HEK293 (cell line): ENCODE data around the gene COA8.

Experiments
- CTCF ChIA-PET: fragments of 350-600 bp; formaldehyde crosslinking; extraction: SDS; loops from one replicate; lab custom pipeline; 2021; ENCODE audit warnings: antibody characterized with exemption; lab: Yijun Ruan, JAX
- POLR2A ChIA-PET: fragments of 300-600 bp; formaldehyde crosslinking; extraction: SDS; loops from one replicate; lab custom pipeline; 2020; ENCODE audit warnings: antibody characterized with exemption, inconsistent platforms; lab: Yijun Ruan, JAX
- H3K27ac ChIP-seq: fragments of 200-500 bp; sonication (Bioruptor generic); 2 replicates; pipeline ENCODE4 v1.5.1; 2014; ENCODE audit warnings: low read depth, low read length, control low read depth, inconsistent platforms; ENCODE audit errors: extremely low read depth
- H3K36me3 ChIP-seq, 2 experiments: fragments of 200-500 bp in 1 of 2; sonication (Bioruptor generic) in 1 of 2; 1 replicate in 1 of 2; 2 replicates in 1 of 2; pipeline ENCODE4 v1.5.1; 2014 to 2017; ENCODE audit warnings: inconsistent platforms in 2 of 2, low read length in 2 of 2; ENCODE audit not compliant: control insufficient read depth in 2 of 2, insufficient read depth in 1 of 2
- H3K4me1 ChIP-seq: fragments of 200-500 bp; sonication (Bioruptor generic); 2 replicates; pipeline ENCODE4 v1.5.1; 2014; ENCODE audit warnings: mild to moderate bottlenecking, low read length, inconsistent platforms; ENCODE audit not compliant: control insufficient read depth, insufficient read depth
- H3K4me3 ChIP-seq: 2 replicates; pipeline ENCODE4 v1.5.1; 2011; ENCODE audit warnings: low read depth, mild to moderate bottlenecking, control low read depth, low read length, moderate library complexity
- H3K9me3 ChIP-seq: fragments of 200-500 bp; sonication (Bioruptor generic); 2 replicates; pipeline ENCODE4 v1.5.1; 2014; ENCODE audit warnings: low read depth, low read length, inconsistent platforms; ENCODE audit not compliant: control insufficient read depth, insufficient read depth
- ATF2 ChIP-seq: fragments of 450-650 bp; formaldehyde crosslinking; IDR thresholded peaks from 2 replicates; pipeline ENCODE4 v1.5.1; 2016; ENCODE audit warnings: missing biosample characterization, missing genetic modification characterization, low read depth
- CTCF ChIP-seq: fragments of 450-650 bp; formaldehyde crosslinking; IDR thresholded peaks from 2 replicates; pipeline ENCODE4 v1.5.1; 2016; ENCODE audit warnings: missing biosample characterization, missing genetic modification characterization
- GLI2 ChIP-seq: fragments of 450-650 bp; formaldehyde crosslinking; IDR thresholded peaks from 2 replicates; pipeline ENCODE4; 2017; ENCODE audit warnings: missing biosample characterization, missing genetic modification characterization, low read depth, borderline replicate concordance
- HOXA7 ChIP-seq: sonication (generic); formaldehyde crosslinking; IDR thresholded peaks from 2 replicates; pipeline ENCODE4 v1.8.1; 2022; ENCODE audit warnings: missing genetic modification reagents, borderline replicate concordance
- KLF10 ChIP-seq: fragments of 450-650 bp; IDR thresholded peaks from 2 replicates; pipeline ENCODE4 v1.5.1; 2018; ENCODE audit warnings: missing biosample characterization, mild to moderate bottlenecking, missing genetic modification characterization
- MYNN ChIP-seq: fragments of 450-650 bp; formaldehyde crosslinking; IDR thresholded peaks from 2 replicates; pipeline ENCODE4 v1.5.1; 2016; ENCODE audit warnings: missing biosample characterization, missing genetic modification characterization, borderline replicate concordance
- MZF1 ChIP-seq: fragments of 450-650 bp; formaldehyde crosslinking; IDR thresholded peaks from 2 replicates; pipeline ENCODE4 v1.5.1; 2017; ENCODE audit warnings: missing biosample characterization, missing genetic modification characterization, borderline replicate concordance
- RBAK ChIP-seq: fragments of 450-650 bp; formaldehyde crosslinking; IDR thresholded peaks from 2 replicates; pipeline ENCODE4 v1.5.1; 2016; ENCODE audit warnings: missing biosample characterization, missing genetic modification characterization
- SP2 ChIP-seq: fragments of 450-650 bp; formaldehyde crosslinking; IDR thresholded peaks from 2 replicates; pipeline ENCODE4 v1.5.1; 2016; ENCODE audit warnings: missing biosample characterization, missing genetic modification characterization
- SP3 ChIP-seq: fragments of 450-650 bp; formaldehyde crosslinking; IDR thresholded peaks from 2 replicates; pipeline ENCODE4 v1.5.1; 2016; ENCODE audit warnings: missing biosample characterization, missing genetic modification characterization
- WT1 ChIP-seq: fragments of 450-650 bp; formaldehyde crosslinking; IDR thresholded peaks from 2 replicates; pipeline ENCODE4 v1.5.1; 2016; ENCODE audit warnings: missing biosample characterization, missing genetic modification characterization
- ZBTB8A ChIP-seq: fragments of 450-650 bp; formaldehyde crosslinking; IDR thresholded peaks from 2 replicates; pipeline ENCODE4 v1.5.1; 2016; ENCODE audit warnings: missing biosample characterization, missing genetic modification characterization
- ZFP3 ChIP-seq: fragments of 450-650 bp; formaldehyde crosslinking; IDR thresholded peaks from 2 replicates; pipeline ENCODE4 v1.5.1; 2016; ENCODE audit warnings: low read depth, missing biosample characterization, missing genetic modification characterization
- ZNF133 ChIP-seq: fragments of 450-650 bp; formaldehyde crosslinking; IDR thresholded peaks from 2 replicates; pipeline ENCODE4 v1.5.1; 2016; ENCODE audit warnings: missing biosample characterization, missing genetic modification characterization
- ZNF18 ChIP-seq: fragments of 450-650 bp; formaldehyde crosslinking; IDR thresholded peaks from 2 replicates; pipeline ENCODE4 v1.5.1; 2016; ENCODE audit warnings: missing biosample characterization, missing genetic modification characterization
- ZNF214 ChIP-seq: fragments of 450-650 bp; formaldehyde crosslinking; IDR thresholded peaks from 2 replicates; pipeline ENCODE4 v1.5.1; 2017; ENCODE audit warnings: missing biosample characterization, mild to moderate bottlenecking, missing genetic modification characterization, borderline replicate concordance
- ZNF266 ChIP-seq: fragments of 450-650 bp; formaldehyde crosslinking; IDR thresholded peaks from 2 replicates; pipeline ENCODE4 v1.5.1; 2016; ENCODE audit warnings: missing biosample characterization, missing genetic modification characterization, low read depth
- ZNF335 ChIP-seq: fragments of 450-650 bp; formaldehyde crosslinking; conservative IDR thresholded peaks from 2 replicates; pipeline ENCODE4 v1.5.1; 2016; ENCODE audit warnings: missing biosample characterization, missing genetic modification characterization
- ZNF341 ChIP-seq: fragments of 450-650 bp; formaldehyde crosslinking; IDR thresholded peaks from 2 replicates; pipeline ENCODE4; 2016; ENCODE audit warnings: low read depth, missing biosample characterization, missing genetic modification characterization
- ZNF426 ChIP-seq: fragments of 450-650 bp; formaldehyde crosslinking; IDR thresholded peaks from 2 replicates; pipeline ENCODE4 v1.5.1; 2017; ENCODE audit warnings: missing biosample characterization, missing genetic modification characterization, mild to moderate bottlenecking, inconsistent platforms, moderate library complexity
- ZNF513 ChIP-seq: fragments of 450-650 bp; IDR thresholded peaks from 2 replicates; pipeline ENCODE4 v1.5.1; 2018; ENCODE audit warnings: missing biosample characterization, missing genetic modification characterization
- ZNF514 ChIP-seq: fragments of 450-650 bp; formaldehyde crosslinking; IDR thresholded peaks from 2 replicates; pipeline ENCODE4 v1.5.1; 2016; ENCODE audit warnings: missing biosample characterization, missing genetic modification characterization
- ZNF518A ChIP-seq: fragments of 450-650 bp; formaldehyde crosslinking; conservative IDR thresholded peaks from 2 replicates; pipeline ENCODE4 v1.5.1; 2016; ENCODE audit warnings: low read depth, missing biosample characterization, missing genetic modification characterization
- ZNF654 ChIP-seq: fragments of 450-650 bp; formaldehyde crosslinking; IDR thresholded peaks from 2 replicates; pipeline ENCODE4 v1.5.1; 2016; ENCODE audit warnings: low read depth, missing biosample characterization, missing genetic modification characterization
- ZNF785 ChIP-seq: fragments of 450-650 bp; formaldehyde crosslinking; IDR thresholded peaks from 2 replicates; pipeline ENCODE4 v1.5.1; 2016; ENCODE audit warnings: missing biosample characterization, missing genetic modification characterization
- ZSCAN30 ChIP-seq: fragments of 450-650 bp; IDR thresholded peaks from 2 replicates; pipeline ENCODE4 v1.5.1; 2018; ENCODE audit warnings: missing biosample characterization, mild to moderate bottlenecking, missing genetic modification characterization, moderate library complexity

The COA8 gene

GRCh38 chr14:103522649-103523574 lies 39.8 kb upstream of the COA8 start, which contains the start of gene CKB (continued):
- no peak for TF ChIP-seq ATF2
- no peak for TF ChIP-seq ZNF133
- 0 out of 2 replicates have a peak, but pooled peaks have one; percentile 24 for TF ChIP-seq ZNF513 (tag by site-specific recombination)
- no peak for TF ChIP-seq ZNF654 (tag by site-specific recombination)
- TF ChIP-seq MYNN (tag by site-specific recombination) = no peak
- no peak; the same call in 1 of the 2 replicates for TF ChIP-seq KLF10 (tag by site-specific recombination)
- no peak for TF ChIP-seq ZNF266 (tag by site-specific recombination)
- no peak for TF ChIP-seq ZNF514 (tag by site-specific recombination)
- TF ChIP-seq ZNF785 = no peak
- TF ChIP-seq SP3 (tag by site-specific recombination) = peak; percentile 51; the same call in 1 of the 2 replicates
- TF ChIP-seq MZF1 (tag by site-specific recombination) = no peak
- peak; percentile 20; the same call in 1 of the 2 replicates for TF ChIP-seq WT1 (tag by site-specific recombination)
- no peak for TF ChIP-seq HOXA7 (CRISPR knock-in tag)
- TF ChIP-seq ZFP3 (tag by site-specific recombination) = no peak
- TF ChIP-seq ZBTB8A (tag by site-specific recombination) = peak; percentile 91
- no peak for TF ChIP-seq ZNF214 (tag by site-specific recombination)
- TF ChIP-seq GLI2 = no peak
- no peak for TF ChIP-seq CTCF (tag by site-specific recombination)
- peak; percentile 66 for TF ChIP-seq SP2
- TF ChIP-seq ZNF341 (tag by site-specific recombination) = peak; percentile 81
- no peak for TF ChIP-seq RBAK (tag by site-specific recombination)
- TF ChIP-seq ZSCAN30 (tag by site-specific recombination) = no peak

- POLR2A ChIA-PET = interaction anchor here (0.7 to 3.3 kb wide), 4 partner anchors 11 to 132 kb away, joined by 3 to 19 read pairs (median 8); no protein-coding TSS in a partner anchor
- Histone ChIP-seq H3K9me3 (no peaks in the 10 kb centered on the region), H3K4me3 (no peak overlapping the region), H3K27ac (no peak overlapping the region), H3K4me1 (peaks cover 27% of the 10 kb centered on the region), H3K36me3 (peaks cover 0 to 30% of the 10 kb centered on the region in 2 experiments; a peak in 1 of 3 replicates)
- CTCF ChIA-PET = interaction anchor here (0.6 to 0.7 kb wide), 3 partner anchors 37 to 544 kb away, joined by 3 to 7 read pairs (median 3); no protein-coding TSS in a partner anchor
- TF ChIP-seq ZNF518A (tag by site-specific recombination) (no peak), ZNF426 (no peak), ZNF335 (tag by site-specific recombination) (peak; percentile 85), ZNF18 (no peak)
These were observed 39.2 kb upstream of the COA8 start for GRCh38 chr14:103523575-103523954.
